ENCODE data around the gene RSF1.

Gene RSF1

GRCh38 chr11:77800449-77800848, 20.1 kb downstream of the RSF1 start:
- no peak for DNase-seq

- DNase-seq, result no peak
Measured at GRCh38 chr11:77799338-77799737, 21.2 kb downstream of the RSF1 start.

GRCh38 chr11:77793972-77794371, 26.6 kb downstream of the RSF1 start:
- no peak for DNase-seq

DNA sequence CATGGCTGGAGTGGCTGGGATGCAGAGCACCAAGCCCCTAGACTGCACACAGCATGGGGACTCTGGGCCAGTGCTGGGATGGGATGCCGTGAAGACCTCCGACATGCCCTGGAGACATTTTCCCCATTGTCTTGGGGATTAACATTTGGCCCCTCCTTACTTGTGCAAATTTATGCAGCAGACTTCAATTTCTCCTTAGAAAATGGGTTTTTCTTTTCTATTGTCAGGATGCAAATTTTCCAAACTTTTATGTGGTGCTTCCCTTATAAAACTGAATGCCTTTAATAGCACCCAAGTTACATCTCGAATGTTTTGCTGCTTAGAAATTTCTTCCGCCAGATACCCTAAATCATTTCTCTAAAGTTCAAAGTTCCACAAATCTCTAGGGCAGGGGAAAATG, 29.2 kb downstream of the RSF1 start:
- DNase-seq, result no peak

DNA sequence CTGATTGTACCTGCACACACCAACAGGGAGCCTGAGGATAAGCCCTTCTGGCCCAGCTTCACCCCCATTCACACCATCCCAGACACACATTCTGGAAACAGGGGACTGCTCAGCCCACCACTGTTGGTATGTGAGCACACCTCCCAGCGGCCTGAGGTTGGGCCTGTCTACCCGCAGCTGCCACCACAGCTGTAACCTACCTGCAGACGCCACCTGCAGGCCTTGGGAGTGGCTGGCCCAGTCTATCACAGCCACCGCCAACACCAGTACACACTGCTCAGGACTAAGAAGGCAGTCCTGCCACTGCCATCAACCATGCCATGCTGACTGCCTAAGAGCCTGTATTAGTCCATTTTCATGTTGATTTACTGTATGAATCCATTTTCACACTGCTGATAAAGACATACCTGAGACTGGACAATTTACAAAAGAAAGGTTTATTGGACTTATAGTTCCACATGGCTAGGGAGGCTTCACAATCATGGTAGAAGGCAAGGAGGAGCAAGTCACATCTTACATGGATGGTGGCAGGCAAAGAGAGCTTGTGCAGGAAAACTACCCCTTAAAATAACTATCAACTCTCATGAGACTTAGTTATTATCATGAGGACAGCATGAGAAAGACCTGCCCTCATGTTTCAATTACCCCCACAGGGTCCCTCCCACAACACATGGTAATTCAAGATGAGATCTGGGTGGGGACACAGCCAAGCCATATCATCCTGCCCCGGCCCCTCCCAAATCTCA, 30.6 kb downstream of the RSF1 start:
- no peak for DNase-seq

DNA sequence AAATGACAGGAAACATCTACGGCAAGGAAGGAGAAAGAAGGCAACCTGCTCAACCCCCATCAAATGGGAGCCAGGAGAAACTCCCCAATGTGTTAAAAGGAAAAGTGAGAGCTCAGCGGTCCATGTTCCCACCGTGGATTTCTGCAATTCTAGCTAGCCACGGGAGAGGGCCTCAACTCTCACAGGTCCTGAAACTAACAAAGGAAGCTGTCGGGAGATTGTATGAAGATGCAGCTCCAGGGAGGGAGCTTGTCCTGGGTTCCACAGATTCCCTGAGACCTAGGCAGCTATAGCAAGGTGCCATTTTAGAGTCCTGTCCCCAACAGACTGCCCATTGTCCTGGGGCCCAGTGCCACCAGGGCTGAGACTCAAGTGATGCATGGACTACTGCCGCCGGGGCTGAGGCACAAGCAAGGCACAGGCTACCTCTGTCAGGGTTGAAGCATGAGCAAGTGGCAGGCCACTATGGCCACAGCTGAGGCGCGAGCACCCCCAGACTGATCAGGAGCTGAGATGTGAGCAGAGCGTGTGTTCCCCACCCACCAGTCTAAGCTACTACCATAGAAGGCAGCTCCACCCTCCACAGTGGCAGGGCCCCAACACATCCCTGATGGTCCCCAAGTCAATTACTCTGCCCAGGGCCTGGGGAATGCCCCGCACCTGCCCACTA, 31.3 kb downstream of the RSF1 start:
- DNase-seq, result no peak

DNA sequence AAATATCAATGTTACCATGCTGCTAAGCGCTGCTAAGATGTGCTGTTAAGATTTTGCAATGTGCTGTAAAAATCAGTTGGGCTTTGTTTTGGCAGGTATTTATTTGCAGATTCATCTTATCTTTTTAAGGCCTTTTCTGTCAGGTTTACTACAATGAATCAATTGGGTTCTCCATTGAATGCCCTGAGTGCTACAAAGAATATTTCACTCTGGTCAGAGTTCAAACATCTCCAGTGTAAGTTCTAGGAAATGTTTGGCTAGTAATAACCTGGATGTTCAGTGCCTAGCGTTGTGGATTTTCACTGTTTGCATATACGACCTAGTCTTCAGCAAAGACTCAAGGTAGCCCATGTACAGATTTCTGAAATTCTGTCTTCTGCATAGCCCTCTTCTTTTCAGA, 36.0 kb downstream of the RSF1 start:
- DNase-seq, result no peak

GRCh38 chr11:77783025-77783424, 37.5 kb downstream of the RSF1 start:
- no peak for DNase-seq

DNA sequence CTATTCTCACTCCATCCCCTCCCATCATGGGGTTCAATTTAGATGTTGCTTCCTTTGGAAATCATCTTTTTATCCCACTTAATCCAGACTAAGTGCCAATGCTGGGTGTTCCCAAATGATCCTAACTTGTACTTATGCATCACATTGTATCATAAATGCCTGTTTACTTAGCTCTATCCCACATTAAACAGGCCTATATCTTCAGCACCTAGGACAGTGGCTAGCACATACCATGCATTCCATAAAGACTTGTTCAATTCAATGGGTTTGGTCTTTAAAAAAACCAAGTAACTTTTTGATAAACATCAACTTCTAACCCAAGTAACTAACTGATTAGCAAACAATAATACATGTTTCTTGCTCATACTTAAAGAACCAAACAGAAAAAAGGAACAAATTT, 40.6 kb downstream of the RSF1 start:
- DNase-seq, result no peak

DNA sequence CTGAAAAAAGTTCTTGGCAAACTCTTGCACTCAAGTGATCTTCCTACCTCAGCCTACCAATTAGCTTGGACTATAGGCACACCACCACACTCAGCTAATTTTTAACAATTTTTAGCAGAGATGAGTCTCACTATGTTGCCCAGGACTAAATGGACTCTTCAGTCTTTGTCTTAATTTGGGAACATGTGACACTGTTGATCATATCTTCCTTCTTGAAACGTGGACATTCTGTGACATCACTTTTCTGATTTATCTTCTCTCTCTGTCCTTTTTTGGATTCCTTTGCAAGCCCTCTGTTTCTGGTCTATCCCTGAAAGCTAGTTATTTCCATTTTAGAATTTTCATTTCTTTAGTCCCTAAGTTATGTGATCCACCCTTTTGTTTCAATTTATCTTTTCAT, 42.0 kb downstream of the RSF1 start:
- DNase-seq, result no peak

DNA sequence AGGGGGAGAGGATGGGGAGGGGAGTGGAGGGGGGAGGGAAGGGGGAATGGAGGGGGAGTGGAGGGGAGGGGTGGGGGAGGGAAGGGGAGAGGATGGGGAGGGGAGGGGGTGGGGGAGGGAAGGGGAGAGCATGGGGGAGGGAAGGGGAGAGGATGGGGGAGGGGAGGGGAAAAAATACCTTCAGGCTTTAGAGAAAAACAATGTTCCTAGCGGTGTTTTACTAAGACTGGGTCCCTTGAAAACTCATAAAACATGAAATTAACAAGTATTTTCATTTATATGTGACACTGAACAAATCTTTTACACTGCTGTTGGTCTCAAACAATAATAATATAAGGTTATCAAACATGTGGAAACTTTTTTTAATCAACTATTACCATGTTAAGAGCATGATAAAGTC, 42.4 kb downstream of the RSF1 start:
- no peak for DNase-seq

- no peak for DNase-seq
Measured at GRCh38 chr11:77776455-77776854, 44.1 kb downstream of the RSF1 start.

GRCh38 chr11:77775936-77776335, 44.6 kb downstream of the RSF1 start:
- no peak for DNase-seq

DNA sequence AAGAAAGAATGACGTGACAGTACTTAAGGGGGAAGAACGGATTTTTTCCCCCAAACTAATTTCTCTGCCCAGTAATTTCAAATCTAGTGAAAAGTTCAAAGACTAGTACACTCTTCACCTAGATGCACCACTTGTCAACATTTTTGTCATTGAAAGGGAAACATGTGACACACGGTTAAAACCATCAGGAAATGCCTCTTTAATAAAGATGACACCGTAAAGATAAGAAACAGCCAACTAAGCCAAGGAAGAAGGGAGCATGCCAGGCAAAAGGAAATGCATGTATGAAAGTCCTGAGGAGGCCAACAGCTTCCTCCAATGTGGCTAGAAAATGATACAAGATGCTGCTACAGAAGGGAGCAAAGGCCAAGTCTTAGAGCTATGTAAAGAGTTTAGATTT, 49.4 kb downstream of the RSF1 start:
- no peak for DNase-seq

DNA sequence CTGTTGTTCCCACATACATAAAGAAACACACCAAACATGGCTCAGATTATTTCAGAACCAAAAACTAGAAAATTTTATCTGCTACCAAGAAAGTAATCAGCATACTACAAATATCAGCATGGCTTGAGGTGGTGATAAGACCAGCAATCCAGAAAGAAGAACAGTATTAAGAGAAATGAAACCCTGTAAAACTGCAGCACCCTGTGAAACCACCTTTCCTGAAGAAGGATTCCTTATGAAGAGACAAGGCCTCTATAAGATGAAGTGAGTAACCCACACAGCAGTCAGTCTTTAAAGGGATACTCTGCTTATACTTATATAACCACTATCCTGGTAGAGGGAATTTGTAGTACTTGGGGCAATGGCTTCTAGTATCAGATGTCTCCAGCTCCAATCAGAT, 49.9 kb downstream of the RSF1 start:
- DNase-seq, result no peak

GRCh38 chr11:77762426-77762825, 58.1 kb downstream of the RSF1 start:
- no peak for DNase-seq

- no peak for DNase-seq
Measured at GRCh38 chr11:77761491-77761890, 59.0 kb downstream of the RSF1 start.

DNA sequence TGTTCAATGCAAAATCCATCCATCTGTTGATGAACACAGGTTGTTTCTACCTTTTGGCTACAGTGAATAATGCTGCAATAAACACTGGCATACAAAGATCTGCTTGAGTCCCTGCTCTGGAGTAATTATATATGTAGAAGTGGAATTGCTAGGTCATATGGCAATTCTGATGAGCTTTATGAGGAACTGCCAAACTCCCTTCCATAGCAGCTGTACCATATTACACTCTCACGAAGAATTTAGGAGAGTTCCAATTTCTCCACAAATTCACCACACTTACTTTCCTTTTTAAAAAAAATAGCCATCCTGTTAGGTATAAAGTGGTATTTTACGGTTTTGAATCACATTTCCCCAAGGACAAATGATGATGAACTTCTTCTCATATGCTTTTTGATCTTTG, 62.2 kb downstream of the RSF1 start:
- DNase-seq, result no peak

GRCh38 chr11:77753230-77753629, 67.3 kb downstream of the RSF1 start:
- DNase-seq, result no peak

DNA sequence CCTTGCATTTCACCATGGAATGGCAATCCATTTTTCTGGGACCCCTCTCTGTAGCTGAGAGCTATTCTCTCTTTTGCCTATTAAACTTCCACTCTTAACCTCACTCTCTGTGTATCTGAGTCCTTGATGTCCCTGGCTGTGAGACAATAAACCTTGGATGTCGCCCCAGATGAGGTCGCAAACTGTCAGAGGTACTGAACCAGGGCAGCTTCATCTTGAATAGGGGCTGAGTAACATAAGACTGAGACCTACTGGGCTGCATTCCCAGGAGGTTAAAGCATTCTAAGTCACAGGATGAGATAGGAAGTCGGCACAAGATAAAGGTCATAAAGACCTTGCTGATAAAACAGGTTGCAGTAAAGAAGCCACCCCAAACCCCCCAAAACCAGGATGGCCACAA, 68.0 kb downstream of the RSF1 start:
- DNase-seq, result no peak

DNA sequence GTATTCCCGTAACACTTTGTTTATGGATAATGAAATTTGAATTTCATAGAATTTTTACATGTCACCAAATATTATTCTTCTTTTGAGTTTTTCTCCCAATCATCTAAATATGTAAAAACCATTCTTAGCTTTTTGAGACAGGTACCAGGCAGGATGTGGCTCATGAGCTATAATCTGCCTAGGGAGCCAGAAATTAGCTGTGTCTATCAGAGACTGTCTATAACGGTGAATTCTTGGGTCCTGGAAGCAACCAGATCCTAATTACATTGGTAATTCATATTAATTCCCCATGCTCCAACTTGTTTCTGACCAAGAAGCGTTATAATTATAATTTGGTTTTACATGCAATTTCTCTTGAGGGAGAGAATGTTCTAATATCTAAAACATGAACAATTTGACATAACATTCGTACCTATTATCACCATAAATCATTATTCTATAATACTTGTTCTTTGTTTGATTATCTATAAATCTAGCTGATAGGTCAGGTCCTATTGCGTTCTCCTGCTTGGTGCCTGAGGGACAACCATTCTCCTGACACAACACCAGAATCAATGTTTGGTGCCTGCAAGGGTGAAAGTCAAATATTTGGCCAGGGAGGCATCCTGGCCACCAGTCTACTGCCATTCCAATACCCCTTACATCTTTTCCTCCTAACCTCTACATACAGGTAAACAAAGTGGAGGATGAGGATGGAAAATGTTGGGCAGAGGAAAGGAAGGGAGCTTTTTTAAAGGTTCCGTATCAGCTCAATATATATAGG, 69.9 kb downstream of the RSF1 start:
- no peak for DNase-seq

GRCh38 chr11:77749232-77749631, 71.3 kb downstream of the RSF1 start:
- no peak for DNase-seq

GRCh38 chr11:77748266-77748665, 72.3 kb downstream of the RSF1 start:
- no peak for DNase-seq

DNA sequence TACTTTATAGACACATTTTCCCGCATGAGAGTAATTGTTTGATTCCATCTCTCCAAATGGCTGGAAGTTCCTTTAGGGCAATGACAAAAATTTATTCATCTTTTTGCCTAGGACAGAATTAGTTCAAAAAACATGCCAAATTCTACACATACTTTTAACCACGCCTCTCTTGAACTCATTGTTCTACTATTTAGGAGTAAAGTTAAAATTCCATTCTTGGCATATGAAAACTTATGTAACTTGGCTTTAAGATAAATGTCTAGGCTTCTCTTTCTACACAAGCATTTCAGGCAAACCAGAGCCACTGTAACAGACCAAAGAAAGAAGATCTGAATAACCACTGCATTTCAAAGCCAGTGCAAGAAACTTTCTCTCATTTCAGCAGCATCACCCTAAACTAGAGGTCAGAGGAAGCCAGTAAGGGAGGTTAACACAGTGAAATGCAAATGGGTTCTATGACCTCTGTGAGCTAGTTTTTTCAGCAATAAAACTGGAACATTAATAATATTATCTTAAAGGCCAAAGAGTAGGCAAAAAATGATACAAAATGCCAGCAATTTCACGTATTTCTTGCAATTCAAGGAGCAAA, 73.0 kb downstream of the RSF1 start:
- no peak for DNase-seq

Measured in NCI-H187 (cell line).